Activated CD4-positive, alpha-beta T cell treated with anti-CD3 and anti-CD28 coated beads for 24 hours (primary cell): ENCODE measurements around the gene ACAA1.
"Not testable (repeated sequence)": the region's sequence is repeated elsewhere in the genome, so short reads cannot be mapped to it uniquely, and the experiment has no call there.

Experiments
- DNase-seq, 2 donors: peaks; one replicate each; pipeline ENCODE4 v3.0.0-alpha.2; 2020; ENCODE audit warnings: low read depth in 2 of 2

The ACAA1 gene

GRCh38 chr3:38083254-38083653 is 53.7 kb downstream of the ACAA1 start:
- DNase-seq: not testable (repeated sequence)

- not testable (repeated sequence) for DNase-seq
Observed at GRCh38 chr3:38082296-38082695, 54.6 kb downstream of the ACAA1 start.

- not testable (repeated sequence) for DNase-seq
Observed at GRCh38 chr3:38077073-38077472, 59.9 kb downstream of the ACAA1 start.
